Measurements from ENCODE around the gene WFIKKN1.

WFIKKN1 gene

GRCh38 chr16:625117-625976 lies 5.4 kb upstream of the WFIKKN1 start:
- DNase-seq = no peak

- DNase-seq = no peak
Observed at GRCh38 chr16:625977-626765, 4.6 kb upstream of the WFIKKN1 start.

- DNase-seq = no peak
Observed at GRCh38 chr16:626787-627453, 3.9 kb upstream of the WFIKKN1 start.

GRCh38 chr16:627454-628239 lies 3.1 kb upstream of the WFIKKN1 start:
- no peak for DNase-seq

GRCh38 chr16:628321-629061 lies 2.3 kb upstream of the WFIKKN1 start:
- no peak for DNase-seq

- DNase-seq = no peak
Observed at GRCh38 chr16:629185-629832, 1.5 kb upstream of the WFIKKN1 start.

GRCh38 chr16:629833-630248 lies 944 bp upstream of the WFIKKN1 start:
- DNase-seq = no peak

GRCh38 chr16:630249-630814 lies 453 bp upstream of the WFIKKN1 start:
- peak in 1 of 2 donors; percentile 33 for DNase-seq

- no peak for DNase-seq
Observed at GRCh38 chr16:631808-632358, 1.1 kb downstream of the WFIKKN1 start.

- DNase-seq = no peak
Observed at GRCh38 chr16:632486-633335, 1.9 kb downstream of the WFIKKN1 start.

GRCh38 chr16:633336-634050 lies 2.7 kb downstream of the WFIKKN1 start:
- no peak for DNase-seq

- DNase-seq = no peak
Observed at GRCh38 chr16:634051-634670, 3.4 kb downstream of the WFIKKN1 start.

- no peak for DNase-seq
Observed at GRCh38 chr16:634996-635395, 4.2 kb downstream of the WFIKKN1 start.

GRCh38 chr16:635573-636205 lies 4.9 kb downstream of the WFIKKN1 start:
- no peak for DNase-seq

- DNase-seq = peak; percentile 86 to 98
Observed at GRCh38 chr16:636206-637080, 5.7 kb downstream of the WFIKKN1 start, which contains the start of gene METTL26. TSS of gene METTL26 (minus strand) at chr16:636305. CDS start at chr16:636290, 15 bp downstream.
